Breast epithelium (tissue), 3 donors: ENCODE data around the gene SMAD6.

Experiments used
- CTCF ChIP-seq, 3 donors: fragments of 450-650 bp; IDR thresholded peaks; one replicate each; pipeline ENCODE4 v1.5.1; 2016 to 2017; ENCODE audit warnings: antibody characterized with exemption in 3 of 3, mild to moderate bottlenecking in 3 of 3, moderate library complexity in 3 of 3
- POLR2A ChIP-seq: fragments of 450-650 bp; IDR thresholded peaks from one replicate; pipeline ENCODE4 v1.6.1; 2016; ENCODE audit warnings: antibody characterized with exemption, mild to moderate bottlenecking, moderate library complexity
- POLR2AphosphoS5 ChIP-seq, 3 donors: sonication (generic); formaldehyde crosslinking; IDR thresholded peaks; one replicate each; pipeline ENCODE4 v1.6.1; 2017; ENCODE audit warnings: antibody characterized with exemption in 3 of 3

GRCh38 chr15:66751579-66751978 lies 49.5 kb downstream of the SMAD6 start:
- TF ChIP-seq POLR2AphosphoS5 (IDR thresholded peaks at IDR 0.05) = no peak
- no peak for TF ChIP-seq CTCF (IDR thresholded peaks at IDR 0.05)
- no peak for TF ChIP-seq POLR2A
